ENCODE measurements around the gene PDCD6IP.
A peak's percentile ranks its signal among the peaks of the same experiment; 100 is the strongest.

PDCD6IP gene

GRCh38 chr3:33897306-33897705, 98.9 kb downstream of the PDCD6IP start:
- no peak for DNase-seq

- no peak for DNase-seq
Measured at GRCh38 chr3:33898901-33899300, 100.5 kb downstream of the PDCD6IP start.

- DNase-seq = no peak
Measured at GRCh38 chr3:33900440-33900808, 102.0 kb downstream of the PDCD6IP start.

- no peak for DNase-seq
Measured at GRCh38 chr3:33900809-33901505, 102.5 kb downstream of the PDCD6IP start.

GRCh38 chr3:33901862-33902563, 103.6 kb downstream of the PDCD6IP start:
- no peak for DNase-seq

- DNase-seq = no peak
Measured at GRCh38 chr3:33904730-33905129, 106.3 kb downstream of the PDCD6IP start.

- DNase-seq = no peak
Measured at GRCh38 chr3:33908250-33908851, 109.9 kb downstream of the PDCD6IP start.

- DNase-seq = no peak
Measured at GRCh38 chr3:33909547-33909946, 111.1 kb downstream of the PDCD6IP start.

GRCh38 chr3:33910031-33910430, 111.6 kb downstream of the PDCD6IP start:
- DNase-seq = no peak

GRCh38 chr3:33911525-33912322, 113.3 kb downstream of the PDCD6IP start:
- no peak for DNase-seq

GRCh38 chr3:33914212-33914611, 115.8 kb downstream of the PDCD6IP start:
- DNase-seq = no peak

- no peak for DNase-seq
Measured at GRCh38 chr3:33914731-33915379, 116.4 kb downstream of the PDCD6IP start.

- DNase-seq = peak; percentile 11
Measured at GRCh38 chr3:33915796-33916546, 117.5 kb downstream of the PDCD6IP start.

- no peak for DNase-seq
Measured at GRCh38 chr3:33918126-33918756, 119.8 kb downstream of the PDCD6IP start.

Data from activated CD4-positive, alpha-beta T cell treated with anti-CD3 and anti-CD28 coated beads, Interleukin-2, Interleukin-6, amounts not matched to agents 100 ng/mL and 50 ng/mL, durations not matched to agents 16 hours and 8 hours (primary cell).